Loucy (cell line): ENCODE results near the gene TMPRSS5.

Experiments used
- H2AFZ ChIP-seq: fragments of 200-600 bp; sonication (generic); 2 replicates; pipeline ENCODE4 v1.6.0; 2016; ENCODE audit warnings: antibody characterized with exemption, mild to moderate bottlenecking, low read length, moderate library complexity
- H3F3A ChIP-seq: fragments of 200-600 bp; 2 replicates; pipeline ENCODE4 v1.6.0; 2016; ENCODE audit warnings: antibody characterized with exemption, low read depth, mild to moderate bottlenecking
- H3K27me3 ChIP-seq: fragments of 200-600 bp; sonication (generic); 2 replicates; pipeline ENCODE4 v1.6.1; 2014; ENCODE audit warnings: low read length, mild to moderate bottlenecking; ENCODE audit not compliant: insufficient read depth, poor library complexity, severe bottlenecking
- H3K36me3 ChIP-seq: fragments of 200-600 bp; sonication (generic); 2 replicates; pipeline ENCODE4 v1.6.1; 2016; ENCODE audit warnings: low read length; ENCODE audit not compliant: insufficient read depth
- H3K4me1 ChIP-seq: fragments of 200-600 bp; sonication (generic); 2 replicates; pipeline ENCODE4 v1.5.1; 2014; ENCODE audit warnings: low read length, mild to moderate bottlenecking; ENCODE audit not compliant: insufficient read depth, poor library complexity, severe bottlenecking
- H3K4me2 ChIP-seq: fragments of 200-600 bp; sonication (generic); 2 replicates; pipeline ENCODE4 v1.6.0; 2014; ENCODE audit warnings: antibody characterized with exemption, low read length, low read depth, mild to moderate bottlenecking; ENCODE audit not compliant: poor library complexity, severe bottlenecking
- H3K4me3 ChIP-seq: fragments of 200-600 bp; sonication (generic); 2 replicates; pipeline ENCODE4 v1.5.1; 2014; ENCODE audit warnings: low read length, mild to moderate bottlenecking, mixed read lengths; ENCODE audit not compliant: poor library complexity, severe bottlenecking
- H3K79me2 ChIP-seq: fragments of 200-600 bp; sonication (generic); 2 replicates; pipeline ENCODE4 v1.6.1; 2014; ENCODE audit warnings: low read length; ENCODE audit not compliant: insufficient read depth
- H3K9ac ChIP-seq: fragments of 200-600 bp; sonication (generic); 2 replicates; pipeline ENCODE4 v1.6.0; 2014; ENCODE audit warnings: mild to moderate bottlenecking, low read depth, low read length, moderate library complexity; ENCODE audit not compliant: poor library complexity, severe bottlenecking
- H3K9me2 ChIP-seq: fragments of 200-600 bp; sonication (generic); replicated peaks from 2 replicates; pipeline ENCODE4 v1.6.1; 2016; ENCODE audit warnings: low read depth, low read length, mixed read lengths
- H3K9me3 ChIP-seq: fragments of 200-600 bp; sonication (generic); 2 replicates; pipeline ENCODE4 v1.6.1; 2014; ENCODE audit warnings: mild to moderate bottlenecking, antibody characterized with exemption, low read length, low read depth; ENCODE audit not compliant: insufficient read depth
- H4K20me1 ChIP-seq: fragments of 200-600 bp; sonication (generic); 2 replicates; pipeline ENCODE4 v1.6.0; 2014; ENCODE audit warnings: antibody characterized with exemption, low read length, mild to moderate bottlenecking; ENCODE audit not compliant: insufficient read depth, poor library complexity, severe bottlenecking
- EZH2phosphoT487 ChIP-seq: fragments of 200-600 bp; IDR thresholded peaks from 2 replicates; pipeline ENCODE4 v1.6.1; 2018; ENCODE audit warnings: antibody characterized with exemption, mild to moderate bottlenecking, moderate library complexity, borderline replicate concordance
- TF ChIP-seq, protein P1 (sequence below): fragments of 200-600 bp; sonication (generic); conservative IDR thresholded peaks from 2 replicates; pipeline ENCODE4 v1.5.1; 2014; ENCODE audit warnings: mild to moderate bottlenecking, antibody characterized with exemption, low read length

TMPRSS5 gene

GRCh38 chr11:113670831-113671215 lies 35.3 kb downstream of the TMPRSS5 start:
- H2AFZ ChIP-seq = no peak overlapping the region
- no peaks in the 10 kb centered on the region for H4K20me1 ChIP-seq
- H3K36me3 ChIP-seq = no peaks in the 10 kb centered on the region
- no peak overlapping the region for H3K4me2 ChIP-seq
- TF ChIP-seq, protein P1, sequence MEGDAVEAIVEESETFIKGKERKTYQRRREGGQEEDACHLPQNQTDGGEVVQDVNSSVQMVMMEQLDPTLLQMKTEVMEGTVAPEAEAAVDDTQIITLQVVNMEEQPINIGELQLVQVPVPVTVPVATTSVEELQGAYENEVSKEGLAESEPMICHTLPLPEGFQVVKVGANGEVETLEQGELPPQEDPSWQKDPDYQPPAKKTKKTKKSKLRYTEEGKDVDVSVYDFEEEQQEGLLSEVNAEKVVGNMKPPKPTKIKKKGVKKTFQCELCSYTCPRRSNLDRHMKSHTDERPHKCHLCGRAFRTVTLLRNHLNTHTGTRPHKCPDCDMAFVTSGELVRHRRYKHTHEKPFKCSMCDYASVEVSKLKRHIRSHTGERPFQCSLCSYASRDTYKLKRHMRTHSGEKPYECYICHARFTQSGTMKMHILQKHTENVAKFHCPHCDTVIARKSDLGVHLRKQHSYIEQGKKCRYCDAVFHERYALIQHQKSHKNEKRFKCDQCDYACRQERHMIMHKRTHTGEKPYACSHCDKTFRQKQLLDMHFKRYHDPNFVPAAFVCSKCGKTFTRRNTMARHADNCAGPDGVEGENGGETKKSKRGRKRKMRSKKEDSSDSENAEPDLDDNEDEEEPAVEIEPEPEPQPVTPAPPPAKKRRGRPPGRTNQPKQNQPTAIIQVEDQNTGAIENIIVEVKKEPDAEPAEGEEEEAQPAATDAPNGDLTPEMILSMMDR = no peak
- no peak for TF ChIP-seq EZH2phosphoT487
- H3K79me2 ChIP-seq = no peaks in the 10 kb centered on the region
- H3F3A ChIP-seq = no peaks in the 10 kb centered on the region
- no peaks in the 10 kb centered on the region for H3K9me3 ChIP-seq
- no peaks in the 10 kb centered on the region for H3K4me1 ChIP-seq
- no peak overlapping the region for H3K4me3 ChIP-seq
- no peaks in the 10 kb centered on the region for H3K9me2 ChIP-seq
- no peaks in the 10 kb centered on the region for H3K27me3 ChIP-seq
- H3K9ac ChIP-seq = no peak overlapping the region

GRCh38 chr11:113670149-113670830 lies 35.8 kb downstream of the TMPRSS5 start:
- Histone ChIP-seq H3K4me2 (no peak overlapping the region), H3K9ac (no peak overlapping the region), H3K4me3 (no peak overlapping the region), H3K36me3 (no peaks in the 10 kb centered on the region), H3K4me1 (no peaks in the 10 kb centered on the region), H2AFZ (no peak overlapping the region), H3K79me2 (no peaks in the 10 kb centered on the region), H3K9me3 (no peaks in the 10 kb centered on the region), H3K9me2 (no peaks in the 10 kb centered on the region), H4K20me1 (no peaks in the 10 kb centered on the region), H3F3A (no peaks in the 10 kb centered on the region), H3K27me3 (no peaks in the 10 kb centered on the region)
- no peak for TF ChIP-seq EZH2phosphoT487
- TF ChIP-seq, protein P1 = no peak

- H3K4me1 ChIP-seq = no peaks in the 10 kb centered on the region
- H3K9ac ChIP-seq = no peak overlapping the region
- no peak overlapping the region for H3K4me2 ChIP-seq
Observed at GRCh38 chr11:113668255-113668654, 37.9 kb downstream of the TMPRSS5 start.

More at GRCh38 chr11:113668255-113668654, 37.9 kb downstream of the TMPRSS5 start:
- TF ChIP-seq, protein P1 = no peak
- no peak for TF ChIP-seq EZH2phosphoT487
- Histone ChIP-seq H3K36me3 (no peaks in the 10 kb centered on the region), H3K9me2 (no peaks in the 10 kb centered on the region), H3K79me2 (no peaks in the 10 kb centered on the region), H3K9me3 (no peaks in the 10 kb centered on the region), H3F3A (no peaks in the 10 kb centered on the region), H4K20me1 (no peaks in the 10 kb centered on the region), H3K27me3 (no peaks in the 10 kb centered on the region), H3K4me3 (no peak overlapping the region), H2AFZ (no peak overlapping the region)
